ENCODE data around the gene BCL7B. TPM values are rescaled to one million over a fixed set of nuclear protein-coding genes. Genes with fewer than 3 reads are reported as not detected.
A peak's percentile ranks its signal among the peaks of the same experiment; 100 is the strongest.
"Not testable (repeated sequence)": the region's sequence is repeated elsewhere in the genome, so short reads cannot be mapped to it uniquely, and the experiment has no call there.

Gene BCL7B
- total RNA-seq, 1 donor from 2014 or later: 130 TPM

- Histone ChIP-seq H3K4me3 (peak overlapping the region; percentile 96 to 97), H3K27me3 (no peaks in the 10 kb centered on the region), H3K36me3 (peaks cover 6 to 26% of the 10 kb centered on the region in 2 donors), H3K9me3 (no peaks in the 10 kb centered on the region), H3K27ac (peak overlapping the region; percentile 75 to 100), H3K4me1 (peaks cover 3 to 10% of the 10 kb centered on the region in 2 donors)
- TF ChIP-seq, protein P1, sequence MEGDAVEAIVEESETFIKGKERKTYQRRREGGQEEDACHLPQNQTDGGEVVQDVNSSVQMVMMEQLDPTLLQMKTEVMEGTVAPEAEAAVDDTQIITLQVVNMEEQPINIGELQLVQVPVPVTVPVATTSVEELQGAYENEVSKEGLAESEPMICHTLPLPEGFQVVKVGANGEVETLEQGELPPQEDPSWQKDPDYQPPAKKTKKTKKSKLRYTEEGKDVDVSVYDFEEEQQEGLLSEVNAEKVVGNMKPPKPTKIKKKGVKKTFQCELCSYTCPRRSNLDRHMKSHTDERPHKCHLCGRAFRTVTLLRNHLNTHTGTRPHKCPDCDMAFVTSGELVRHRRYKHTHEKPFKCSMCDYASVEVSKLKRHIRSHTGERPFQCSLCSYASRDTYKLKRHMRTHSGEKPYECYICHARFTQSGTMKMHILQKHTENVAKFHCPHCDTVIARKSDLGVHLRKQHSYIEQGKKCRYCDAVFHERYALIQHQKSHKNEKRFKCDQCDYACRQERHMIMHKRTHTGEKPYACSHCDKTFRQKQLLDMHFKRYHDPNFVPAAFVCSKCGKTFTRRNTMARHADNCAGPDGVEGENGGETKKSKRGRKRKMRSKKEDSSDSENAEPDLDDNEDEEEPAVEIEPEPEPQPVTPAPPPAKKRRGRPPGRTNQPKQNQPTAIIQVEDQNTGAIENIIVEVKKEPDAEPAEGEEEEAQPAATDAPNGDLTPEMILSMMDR (IDR thresholded peaks at IDR 0.05): no peak
- intact Hi-C loops (cut with DNase I): loop anchor here (1.0 kb wide), 2 partner anchors 22 to 34 kb away; partner anchors contain the start of genes BAZ1B and TBL2
- no peak for DNase-seq (ENCODE audit: low spot score in 2 of 2)
Measured at GRCh38 chr7:73556208-73557107, 1.0 kb downstream of the BCL7B start.

DNA sequence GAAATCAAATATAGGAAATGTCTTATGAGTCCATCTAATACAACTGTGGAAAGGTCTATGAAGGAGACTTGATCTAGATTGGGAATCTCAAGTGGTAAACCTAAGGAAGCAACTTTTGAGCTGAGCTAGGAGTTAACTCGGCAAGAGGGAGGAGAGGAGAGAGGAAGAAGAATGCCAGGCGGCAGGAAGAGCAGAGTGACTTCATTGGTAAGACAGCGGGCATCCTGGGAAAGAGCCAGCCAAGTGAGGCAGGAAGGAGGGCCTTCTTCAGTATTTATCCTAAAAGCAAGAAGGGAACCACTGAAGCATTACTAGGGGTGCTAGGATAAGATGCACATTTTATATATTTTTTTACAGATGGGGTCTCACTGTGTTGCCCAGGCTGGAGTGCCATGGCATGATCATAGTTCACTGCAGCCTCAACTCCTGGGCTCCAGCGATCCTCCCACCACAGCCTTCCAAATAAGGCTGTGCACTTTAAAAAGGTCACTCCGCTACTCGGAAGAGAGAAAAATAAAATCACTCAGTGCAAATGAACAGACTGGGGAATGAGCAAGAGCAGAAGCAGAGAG lies 2.0 kb downstream of the BCL7B start:
- intact Hi-C loops (cut with DNase I): no loop called here
- Histone ChIP-seq H3K36me3 (peaks cover 12 to 34% of the 10 kb centered on the region in 2 donors), H3K27ac (peak overlapping the region; percentile 75 to 100), H3K4me1 (peaks cover 3 to 10% of the 10 kb centered on the region in 2 donors), H3K9me3 (no peaks in the 10 kb centered on the region), H3K4me3 (peak overlapping the region; percentile 96 to 97), H3K27me3 (no peaks in the 10 kb centered on the region)
- TF ChIP-seq, protein P1 (IDR thresholded peaks at IDR 0.05): no peak
- DNase-seq (ENCODE audit: low spot score in 2 of 2): no peak

GRCh38 chr7:73550093-73550492 lies 7.4 kb downstream of the BCL7B start:
- intact Hi-C loops (cut with DNase I); H3K9me3 ChIP-seq; H3K4me1 ChIP-seq; H3K4me3 ChIP-seq; DNase-seq (ENCODE audit: low spot score in 2 of 2); H3K27ac ChIP-seq; H3K27me3 ChIP-seq: not testable (repeated sequence)
- H3K36me3 ChIP-seq: peaks cover 21 to 52% of the 10 kb centered on the region in 2 donors

DNA sequence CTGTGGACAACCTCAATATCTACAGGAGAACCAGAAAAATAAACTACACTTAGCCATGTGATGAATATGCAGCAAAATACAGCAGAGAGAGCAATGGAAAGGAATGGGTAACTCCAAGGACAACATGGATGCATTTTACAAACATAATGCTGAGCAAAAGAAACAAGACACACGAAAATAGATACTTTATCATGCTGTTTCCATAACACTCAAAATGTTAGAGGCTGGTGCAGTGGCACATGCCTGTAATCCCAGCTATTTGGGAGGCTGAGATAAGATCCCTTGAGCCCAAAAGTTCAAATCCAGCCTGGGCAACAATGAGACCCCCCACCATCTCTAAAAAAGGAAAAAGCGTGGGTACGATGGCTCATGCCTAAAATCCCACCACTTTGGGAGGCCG lies 8.3 kb downstream of the BCL7B start:
- Histone ChIP-seq H3K4me3 (no peak overlapping the region), H3K27ac (no peak overlapping the region), H3K36me3 (peaks cover 21 to 51% of the 10 kb centered on the region in 2 donors), H3K27me3 (no peaks in the 10 kb centered on the region), H3K9me3 (no peaks in the 10 kb centered on the region), H3K4me1 (no peaks in the 10 kb centered on the region)
- no peak for DNase-seq (ENCODE audit: low spot score in 2 of 2)
- TF ChIP-seq, protein P1 (IDR thresholded peaks at IDR 0.05): no peak
- intact Hi-C loops (cut with DNase I): no loop called here

DNA sequence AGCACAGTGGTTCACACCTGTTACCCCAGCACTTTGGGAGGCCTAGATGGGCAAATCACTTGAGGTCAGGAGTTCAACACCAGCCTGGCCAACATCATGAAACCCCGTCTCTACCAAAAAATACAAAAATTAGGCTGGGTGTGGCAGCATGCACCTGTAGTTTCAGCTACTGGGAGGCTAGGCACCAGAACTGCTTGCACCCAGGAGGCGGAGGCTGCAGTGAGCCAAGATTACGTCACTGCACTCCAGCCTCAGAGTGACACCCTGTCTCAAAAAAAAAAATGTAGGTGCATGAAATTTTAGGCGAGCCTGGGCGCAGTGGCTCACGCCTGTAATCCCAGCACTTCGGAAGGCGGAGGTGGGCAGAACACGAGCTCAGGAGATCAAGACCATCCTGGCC lies 9.6 kb downstream of the BCL7B start:
- H3K4me3 ChIP-seq: no peak overlapping the region
- no peak overlapping the region for H3K27ac ChIP-seq
- no peak for DNase-seq (ENCODE audit: low spot score in 2 of 2)
- H3K4me1 ChIP-seq: no peaks in the 10 kb centered on the region
- no peaks in the 10 kb centered on the region for H3K27me3 ChIP-seq
- intact Hi-C loops (cut with DNase I): no loop called here
- peaks cover 29 to 47% of the 10 kb centered on the region in 2 donors for H3K36me3 ChIP-seq
- TF ChIP-seq, protein P1 (IDR thresholded peaks at IDR 0.05): no peak
- no peaks in the 10 kb centered on the region for H3K9me3 ChIP-seq

DNA sequence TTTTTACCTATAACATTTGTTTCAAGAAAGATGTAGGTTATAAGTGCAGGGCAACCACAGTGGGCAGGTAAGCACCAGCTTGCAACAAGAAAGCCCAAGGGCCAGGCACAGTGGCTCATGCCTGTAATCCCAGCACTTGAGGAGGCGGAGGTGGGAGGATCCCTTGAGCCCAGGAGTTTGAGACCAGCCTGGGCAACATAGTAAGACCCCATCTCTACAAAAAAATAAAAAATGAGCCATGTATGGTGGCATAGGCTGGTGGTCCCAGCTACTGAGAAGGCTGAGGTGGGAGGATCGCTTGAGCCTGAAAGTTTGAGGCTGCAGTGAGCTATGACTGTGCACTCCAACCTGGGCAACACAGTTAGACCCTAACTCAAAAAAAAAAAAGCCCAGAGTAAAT lies 12.8 kb downstream of the BCL7B start:
- H3K36me3 ChIP-seq: peaks cover 41 to 51% of the 10 kb centered on the region in 2 donors
- no peak overlapping the region for H3K4me3 ChIP-seq
- H3K27me3 ChIP-seq: no peaks in the 10 kb centered on the region
- H3K4me1 ChIP-seq: no peaks in the 10 kb centered on the region
- no peak overlapping the region for H3K27ac ChIP-seq
- intact Hi-C loops (cut with DNase I): no loop called here
- TF ChIP-seq, protein P1 (IDR thresholded peaks at IDR 0.05): no peak
- no peak for DNase-seq (ENCODE audit: low spot score in 2 of 2)
- H3K9me3 ChIP-seq: no peaks in the 10 kb centered on the region

Data from ascending aorta (tissue), 2 donors.